Measurements from ENCODE around the gene FRMD4A.

Gene FRMD4A

GRCh38 chr10:13733071-13733470 is 597.7 kb downstream of the FRMD4A start:
- Histone ChIP-seq H3K4me3 (ENCODE audit: insufficient read depth, low read length, poor library complexity, severe bottlenecking) (no peak overlapping the region), H4K20me1 (ENCODE audit: low read depth, low read length) (no peaks in the 10 kb centered on the region), H3K9ac (ENCODE audit: low read length) (no peak overlapping the region), H3F3A (ENCODE audit: insufficient read depth) (no peaks in the 10 kb centered on the region), H3K36me3 (ENCODE audit: low read length) (no peaks in the 10 kb centered on the region), H3K9me3 (ENCODE audit: insufficient read depth, low read length) (no peaks in the 10 kb centered on the region), H3K79me2 (ENCODE audit: insufficient read depth, low read length) (no peaks in the 10 kb centered on the region), H3K27me3 (ENCODE audit: low read length) (no peaks in the 10 kb centered on the region), H3K4me2 (ENCODE audit: low read depth, low read length, poor library complexity, severe bottlenecking) (no peak overlapping the region), H3K27ac (ENCODE audit: low read depth, low read length) (no peak overlapping the region), H2AFZ (ENCODE audit: low read depth, low read length, severe bottlenecking) (no peak overlapping the region), H3K9me2 (replicated peaks; ENCODE audit: insufficient read depth, low read length) (no peaks in the 10 kb centered on the region)
- no peak for TF ChIP-seq EZH2phosphoT487 (conservative IDR thresholded peaks at IDR 0.05; ENCODE audit: low read length)
- TF ChIP-seq CTCF (IDR thresholded peaks at IDR 0.05; ENCODE audit: insufficient read depth, low read length, poor library complexity, severe bottlenecking) = no peak

- Histone ChIP-seq H4K20me1 (ENCODE audit: low read depth, low read length) (no peaks in the 10 kb centered on the region), H3F3A (ENCODE audit: insufficient read depth) (no peaks in the 10 kb centered on the region), H3K9ac (ENCODE audit: low read length) (no peak overlapping the region), H3K27ac (ENCODE audit: low read depth, low read length) (no peak overlapping the region), H3K4me2 (ENCODE audit: low read depth, low read length, poor library complexity, severe bottlenecking) (no peak overlapping the region), H3K36me3 (ENCODE audit: low read length) (no peaks in the 10 kb centered on the region), H2AFZ (ENCODE audit: low read depth, low read length, severe bottlenecking) (no peak overlapping the region), H3K79me2 (ENCODE audit: insufficient read depth, low read length) (no peaks in the 10 kb centered on the region), H3K27me3 (ENCODE audit: low read length) (no peaks in the 10 kb centered on the region), H3K9me2 (replicated peaks; ENCODE audit: insufficient read depth, low read length) (no peaks in the 10 kb centered on the region), H3K4me3 (ENCODE audit: insufficient read depth, low read length, poor library complexity, severe bottlenecking) (no peak overlapping the region), H3K9me3 (ENCODE audit: insufficient read depth, low read length) (no peaks in the 10 kb centered on the region)
- TF ChIP-seq EZH2phosphoT487 (conservative IDR thresholded peaks at IDR 0.05; ENCODE audit: low read length) = no peak
- TF ChIP-seq CTCF (IDR thresholded peaks at IDR 0.05; ENCODE audit: insufficient read depth, low read length, poor library complexity, severe bottlenecking) = no peak
Observed at GRCh38 chr10:13732465-13732881, 598.3 kb downstream of the FRMD4A start.

GRCh38 chr10:13731799-13732198 is 598.9 kb downstream of the FRMD4A start:
- H3K4me2 ChIP-seq (ENCODE audit: low read depth, low read length, poor library complexity, severe bottlenecking) = no peak overlapping the region
- no peak overlapping the region for H3K4me3 ChIP-seq (ENCODE audit: insufficient read depth, low read length, poor library complexity, severe bottlenecking)
- TF ChIP-seq EZH2phosphoT487 (conservative IDR thresholded peaks at IDR 0.05; ENCODE audit: low read length) (no peak), CTCF (IDR thresholded peaks at IDR 0.05; ENCODE audit: insufficient read depth, low read length, poor library complexity, severe bottlenecking) (no peak)

More at GRCh38 chr10:13731799-13732198, 598.9 kb downstream of the FRMD4A start:
- Histone ChIP-seq H3K79me2 (ENCODE audit: insufficient read depth, low read length) (no peaks in the 10 kb centered on the region), H3F3A (ENCODE audit: insufficient read depth) (no peaks in the 10 kb centered on the region), H3K27me3 (ENCODE audit: low read length) (no peaks in the 10 kb centered on the region), H3K9me3 (ENCODE audit: insufficient read depth, low read length) (no peaks in the 10 kb centered on the region), H4K20me1 (ENCODE audit: low read depth, low read length) (no peaks in the 10 kb centered on the region), H2AFZ (ENCODE audit: low read depth, low read length, severe bottlenecking) (no peak overlapping the region), H3K36me3 (ENCODE audit: low read length) (no peaks in the 10 kb centered on the region), H3K9me2 (replicated peaks; ENCODE audit: insufficient read depth, low read length) (no peaks in the 10 kb centered on the region), H3K27ac (ENCODE audit: low read depth, low read length) (no peak overlapping the region), H3K9ac (ENCODE audit: low read length) (no peak overlapping the region)

Data from SU-DHL-6 (cell line).